Stimulated activated CD4-positive, alpha-beta T cell treated with anti-CD3 and anti-CD28 coated beads, TNF-alpha, amount 100 ng/mL, for 4 hours (primary cell): ENCODE measurements around the gene TMEM125.

ENCODE experiments used
- DNase-seq, 3 experiments: peaks; one replicate each; pipeline ENCODE4 v3.0.0-alpha.2; 2020; ENCODE audit warnings: low read depth in 3 of 3

TMEM125 gene

GRCh38 chr1:43312212-43312623, 42.4 kb downstream of the TMEM125 start:
- DNase-seq, result no peak

- no peak for DNase-seq
Measured at GRCh38 chr1:43312663-43313515, 43.1 kb downstream of the TMEM125 start.

GRCh38 chr1:43313771-43314170, 44.0 kb downstream of the TMEM125 start:
- no peak for DNase-seq

GRCh38 chr1:43314233-43314632, 44.5 kb downstream of the TMEM125 start:
- no peak for DNase-seq

- no peak for DNase-seq
Measured at GRCh38 chr1:43315481-43315880, 45.7 kb downstream of the TMEM125 start.

GRCh38 chr1:43315963-43316737, 46.4 kb downstream of the TMEM125 start:
- DNase-seq, result no peak

- DNase-seq, result no peak
Measured at GRCh38 chr1:43316738-43317520, 47.1 kb downstream of the TMEM125 start.

GRCh38 chr1:43317817-43318471, 48.2 kb downstream of the TMEM125 start:
- no peak for DNase-seq

- no peak for DNase-seq
Measured at GRCh38 chr1:43318831-43319230, 49.0 kb downstream of the TMEM125 start.

- no peak for DNase-seq
Measured at GRCh38 chr1:43319288-43319687, 49.5 kb downstream of the TMEM125 start.

GRCh38 chr1:43319766-43320165, 50.0 kb downstream of the TMEM125 start:
- DNase-seq, result no peak

- DNase-seq, result no peak
Measured at GRCh38 chr1:43321331-43321891, 51.6 kb downstream of the TMEM125 start.

GRCh38 chr1:43322506-43322905, 52.7 kb downstream of the TMEM125 start:
- DNase-seq, result no peak
